K562 (cell line): Measurements from ENCODE around the gene GATAD1. TPM values are rescaled to one million over a fixed set of nuclear protein-coding genes. Genes with fewer than 3 reads are reported as not detected.

Experiments
- C11orf30 ChIP-seq: fragments of 450-650 bp; IDR thresholded peaks from 2 replicates; pipeline ENCODE4 v1.6.1; 2016; ENCODE audit warnings: low read depth, mild to moderate bottlenecking
- MTA2 ChIP-seq: fragments of 450-650 bp; IDR thresholded peaks from 2 replicates; pipeline ENCODE4 v1.6.1; 2016; ENCODE audit warnings: low read depth
- TRIM25 ChIP-seq: fragments of 450-650 bp; IDR thresholded peaks from 2 replicates; pipeline ENCODE4 v1.7.0; 2016; ENCODE audit warnings: borderline replicate concordance
- polyA plus RNA-seq, 8 experiments: library from polyadenylated mRNA; depleted of rRNA in 4 of 8; stranded (reverse) in 5 of 8; unstranded in 3 of 8; fragments of >200 nt; fragmentation: Nextera tagmentation in 2 of 8; fragmentation: Illumina TruSeq in 1 of 8; extraction: Ambion mirVana in 2 of 8; extraction: Trizol in 1 of 8; gene quantifications; 2 replicates each; pipeline versions ENCODE4 v1.2.1 to v1.2.3, GENCODE V29; 2011 to 2014; ENCODE audit warnings: inconsistent platforms in 1 of 8, missing spikeins in 1 of 8
- total RNA-seq, 7 experiments: library from RNA; depleted of rRNA in 6 of 7; stranded (reverse); fragments of >200 nt in 6 of 7; fragmentation: Illumina TruSeq in 2 of 7; extraction: Trizol in 2 of 7; gene quantifications; 2 replicates each; pipeline versions ENCODE4 v1.2.1 to v1.2.3, GENCODE V29; 2011 to 2021; ENCODE audit warnings: low replicate concordance in 1 of 7
- TF ChIP-seq, protein P1 (sequence below), 2 experiments: fragments of 450-650 bp; formaldehyde crosslinking in 1 of 2; IDR thresholded peaks; 2 replicates each; pipeline versions ENCODE4 v1.4.0 to v1.6.1; 2014 to 2020; ENCODE audit warnings: mild to moderate bottlenecking in 2 of 2, borderline replicate concordance in 1 of 2, low read depth in 1 of 2

The GATAD1 gene
- total and polyA plus RNA-seq, 9 of the 15 experiments (the other 6 are each of a cell fraction or from before 2014, with no cell fraction given) = 9.3 to 67.7 (median 34.3) TPM

DNA sequence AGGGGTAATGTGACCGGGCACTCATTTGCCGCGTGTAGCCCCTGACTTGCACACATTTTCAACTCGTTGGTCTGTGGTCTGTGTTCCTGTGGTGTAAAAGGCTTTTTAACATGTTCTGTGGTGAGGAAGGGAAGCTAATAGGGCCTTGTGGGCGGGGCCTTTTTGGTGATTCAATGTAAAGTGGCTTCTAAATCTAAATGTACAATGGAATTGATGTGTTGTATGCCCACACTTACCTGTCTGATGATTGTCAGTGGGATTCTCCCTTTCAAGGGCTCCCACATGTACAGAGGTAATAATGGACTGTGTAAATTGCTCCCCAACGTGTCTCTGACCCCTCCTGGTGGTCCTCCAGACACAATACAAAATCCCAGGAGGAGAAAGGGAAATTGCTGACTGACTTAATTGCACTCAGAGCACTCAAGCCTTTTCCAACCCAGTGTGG lies 43.1 kb upstream of the GATAD1 start (continued):
- TF ChIP-seq TRIM25 (no peak), MTA2 (no peak), C11orf30 (peak; percentile 79)
- TF ChIP-seq, protein P1, sequence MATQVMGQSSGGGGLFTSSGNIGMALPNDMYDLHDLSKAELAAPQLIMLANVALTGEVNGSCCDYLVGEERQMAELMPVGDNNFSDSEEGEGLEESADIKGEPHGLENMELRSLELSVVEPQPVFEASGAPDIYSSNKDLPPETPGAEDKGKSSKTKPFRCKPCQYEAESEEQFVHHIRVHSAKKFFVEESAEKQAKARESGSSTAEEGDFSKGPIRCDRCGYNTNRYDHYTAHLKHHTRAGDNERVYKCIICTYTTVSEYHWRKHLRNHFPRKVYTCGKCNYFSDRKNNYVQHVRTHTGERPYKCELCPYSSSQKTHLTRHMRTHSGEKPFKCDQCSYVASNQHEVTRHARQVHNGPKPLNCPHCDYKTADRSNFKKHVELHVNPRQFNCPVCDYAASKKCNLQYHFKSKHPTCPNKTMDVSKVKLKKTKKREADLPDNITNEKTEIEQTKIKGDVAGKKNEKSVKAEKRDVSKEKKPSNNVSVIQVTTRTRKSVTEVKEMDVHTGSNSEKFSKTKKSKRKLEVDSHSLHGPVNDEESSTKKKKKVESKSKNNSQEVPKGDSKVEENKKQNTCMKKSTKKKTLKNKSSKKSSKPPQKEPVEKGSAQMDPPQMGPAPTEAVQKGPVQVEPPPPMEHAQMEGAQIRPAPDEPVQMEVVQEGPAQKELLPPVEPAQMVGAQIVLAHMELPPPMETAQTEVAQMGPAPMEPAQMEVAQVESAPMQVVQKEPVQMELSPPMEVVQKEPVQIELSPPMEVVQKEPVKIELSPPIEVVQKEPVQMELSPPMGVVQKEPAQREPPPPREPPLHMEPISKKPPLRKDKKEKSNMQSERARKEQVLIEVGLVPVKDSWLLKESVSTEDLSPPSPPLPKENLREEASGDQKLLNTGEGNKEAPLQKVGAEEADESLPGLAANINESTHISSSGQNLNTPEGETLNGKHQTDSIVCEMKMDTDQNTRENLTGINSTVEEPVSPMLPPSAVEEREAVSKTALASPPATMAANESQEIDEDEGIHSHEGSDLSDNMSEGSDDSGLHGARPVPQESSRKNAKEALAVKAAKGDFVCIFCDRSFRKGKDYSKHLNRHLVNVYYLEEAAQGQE (IDR thresholded peaks at IDR 0.05; ENCODE audit: borderline replicate concordance) = peak; percentile 32; the same call in 1 of the 2 replicates
- TF ChIP-seq, protein P1 (CRISPR knock-in tag; IDR thresholded peaks at IDR 0.05; ENCODE audit: low read depth) = no peak
